COLO668 (cell line): ENCODE data around the gene PDCD11.
A peak's percentile ranks its signal among the peaks of the same experiment; 100 is the strongest.
"Not testable (repeated sequence)": the region's sequence is repeated elsewhere in the genome, so short reads cannot be mapped to it uniquely, and the experiment has no call there.

Experiments used
- DNase-seq: peaks from one replicate; lab custom pipeline; 2025; ENCODE audit not compliant: unreplicated experiment; lab: John Stamatoyannopoulos, UW

PDCD11 gene

GRCh38 chr10:103396067-103396788 is at the start of gene PDCD11, which contains the start of gene ATP5MK:
Gene PDCD11 (plus strand): TSS chr10:103396626. CDS start chr10:103398427, 1,801 bp downstream.
Gene ATP5MK (minus strand): TSS chr10:103396475. CDS start chr10:103392457, 4,018 bp downstream.
- DNase-seq, result peak; percentile 93

- no peak for DNase-seq
Observed at GRCh38 chr10:103350175-103350516, 46.3 kb upstream of the PDCD11 start.

GRCh38 chr10:103350517-103351260 is 45.7 kb upstream of the PDCD11 start, which contains the start of gene PCGF6:
Gene PCGF6 (minus strand): TSS chr10:103351140. CDS start chr10:103351066, 74 bp downstream.
- peak; percentile 85 for DNase-seq

- DNase-seq, result no peak
Observed at GRCh38 chr10:103353281-103353680, 43.1 kb upstream of the PDCD11 start.

GRCh38 chr10:103354567-103354966 is 41.9 kb upstream of the PDCD11 start:
- not testable (repeated sequence) for DNase-seq

DNA sequence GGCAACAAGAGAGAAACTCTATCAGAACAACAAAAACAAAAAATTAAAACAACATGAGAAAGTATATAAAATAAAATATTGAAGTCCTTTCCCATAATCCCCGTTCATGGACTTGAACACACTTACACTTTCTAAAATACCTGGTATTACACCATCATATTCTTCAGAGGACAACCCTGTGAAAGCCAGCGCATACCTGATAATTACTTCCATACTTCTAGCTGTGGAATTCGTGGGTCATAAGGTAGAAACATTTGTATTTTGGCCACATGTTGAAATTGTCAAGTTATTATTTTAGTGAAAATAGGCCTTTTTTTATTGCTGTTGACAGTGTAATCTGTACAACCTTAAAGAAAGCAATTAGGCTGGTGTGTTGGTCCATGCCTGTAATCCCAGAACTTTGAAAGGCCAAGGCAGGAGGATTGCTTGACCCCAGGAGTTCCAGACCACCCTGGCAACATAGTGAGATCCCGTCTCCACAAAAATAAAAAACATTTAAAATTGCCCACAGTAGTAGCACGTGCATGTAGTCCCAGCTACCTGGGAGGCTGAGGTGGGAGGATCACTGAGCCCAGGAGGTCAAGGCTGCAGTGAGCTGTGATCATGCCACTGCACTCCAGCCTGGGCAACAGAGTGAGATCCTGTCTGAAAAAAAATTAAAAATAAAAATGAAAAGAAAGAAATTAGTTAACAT is 40.4 kb upstream of the PDCD11 start:
- no peak for DNase-seq

DNA sequence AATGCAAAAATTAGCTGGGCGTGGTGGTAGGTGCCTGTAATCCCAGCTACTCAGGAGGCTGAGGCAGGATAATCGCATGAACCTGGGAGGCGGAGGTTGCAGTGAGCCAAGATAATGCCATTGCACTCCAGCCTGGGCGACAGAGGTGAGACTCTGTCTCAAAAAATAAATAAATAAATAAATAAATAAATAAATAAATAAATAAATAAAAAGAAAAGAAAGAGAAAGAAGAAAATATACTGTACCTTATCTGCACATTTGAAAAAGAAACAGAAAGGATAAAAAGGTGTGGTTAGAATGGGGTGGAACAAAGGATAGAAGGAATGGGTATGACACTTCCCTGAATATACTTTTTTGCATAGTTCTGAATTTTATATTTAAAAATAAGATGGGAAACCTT is 36.9 kb upstream of the PDCD11 start:
- DNase-seq, result not testable (repeated sequence)

GRCh38 chr10:103360791-103361190 is 35.6 kb upstream of the PDCD11 start:
- not testable (repeated sequence) for DNase-seq

DNA sequence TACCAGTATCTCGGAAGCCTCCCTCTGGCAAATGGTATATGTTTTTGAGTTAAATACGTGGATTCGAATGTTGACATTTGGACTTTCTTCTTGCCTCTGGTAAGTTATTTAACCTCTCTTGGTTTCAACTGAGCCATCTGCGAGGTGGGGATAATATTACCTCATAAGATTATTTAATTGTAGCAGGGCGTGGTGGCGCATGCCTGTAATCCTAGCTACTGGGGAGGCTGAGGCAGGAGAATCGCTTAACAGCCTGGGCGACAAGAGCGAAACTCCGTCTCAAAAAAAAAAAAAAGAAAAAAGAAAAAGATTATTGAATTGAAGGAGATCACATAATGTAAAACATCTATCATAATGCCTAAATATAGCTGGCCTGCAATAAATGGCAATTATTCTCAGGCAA is 29.0 kb upstream of the PDCD11 start:
- DNase-seq, result no peak

DNA sequence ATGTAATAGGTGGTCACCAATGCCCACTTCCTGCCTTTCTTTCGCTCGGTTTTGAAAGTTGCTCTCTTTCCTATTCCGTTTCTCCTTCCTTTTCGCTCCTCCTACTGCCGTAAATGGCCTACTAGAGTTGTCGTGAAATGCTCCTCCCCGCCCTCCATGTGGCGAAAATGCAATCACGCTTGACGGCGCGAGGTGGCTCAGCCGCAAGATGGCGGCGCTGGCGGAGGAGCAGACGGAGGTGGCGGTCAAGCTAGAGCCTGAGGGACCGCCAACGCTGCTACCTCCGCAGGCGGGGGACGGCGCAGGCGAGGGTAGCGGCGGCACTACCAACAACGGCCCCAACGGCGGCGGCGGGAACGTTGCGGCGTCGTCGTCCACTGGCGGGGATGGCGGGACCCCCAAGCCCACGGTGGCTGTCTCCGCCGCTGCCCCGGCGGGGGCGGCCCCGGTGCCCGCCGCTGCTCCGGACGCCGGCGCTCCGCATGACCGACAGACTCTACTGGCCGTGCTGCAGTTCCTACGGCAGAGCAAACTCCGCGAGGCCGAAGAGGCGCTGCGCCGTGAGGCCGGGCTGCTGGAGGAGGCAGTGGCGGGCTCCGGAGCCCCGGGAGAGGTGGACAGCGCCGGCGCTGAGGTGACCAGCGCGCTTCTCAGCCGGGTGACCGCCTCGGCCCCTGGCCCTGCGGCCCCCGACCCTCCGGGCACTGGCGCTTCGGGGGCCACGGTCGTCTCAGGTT is 28.5 kb upstream of the PDCD11 start, which contains the start of gene TAF5:
Gene TAF5 (plus strand): TSS at position 195 of the 737 bp plus-strand sequence. CDS start 14 bp downstream, at position 209.
- DNase-seq, result peak; percentile 87

DNA sequence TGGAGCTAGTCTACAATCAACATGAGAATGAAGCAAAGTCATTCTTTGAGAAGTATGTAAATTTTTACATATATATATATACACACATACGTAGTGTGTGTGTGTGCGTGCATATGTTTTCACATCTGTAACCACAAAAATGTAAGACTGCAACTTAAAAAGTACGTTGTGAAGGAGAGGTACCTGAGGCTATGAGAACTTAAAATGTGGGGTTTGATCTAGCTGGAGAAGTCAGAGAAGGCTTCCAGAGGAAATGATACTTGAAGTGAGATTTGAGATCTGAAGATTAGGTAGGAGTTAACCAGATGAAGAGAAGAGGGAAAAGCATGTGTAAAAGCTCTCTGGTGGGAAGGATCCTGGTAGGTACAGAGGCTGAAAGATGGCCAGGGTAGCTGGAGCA is 22.9 kb upstream of the PDCD11 start:
- no peak for DNase-seq

DNA sequence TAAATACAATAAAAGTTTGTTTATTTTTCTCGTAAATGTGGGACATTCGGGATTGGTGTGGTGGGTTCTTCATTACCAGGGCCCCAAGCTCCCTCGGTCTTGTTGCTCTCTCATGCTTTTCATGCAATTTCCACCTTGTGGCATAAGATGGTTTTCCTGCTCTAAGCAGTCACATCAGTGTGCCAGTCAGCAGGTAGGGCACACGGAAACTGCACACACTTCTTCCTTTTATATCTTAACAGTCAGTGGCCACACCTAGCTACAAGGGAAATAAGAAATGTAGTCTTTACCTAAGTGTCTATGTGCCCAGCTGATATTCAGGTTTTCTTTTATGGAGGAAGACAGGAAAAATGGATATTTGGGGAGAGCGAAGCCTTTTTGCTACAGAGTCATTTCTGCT is 22.2 kb upstream of the PDCD11 start:
- DNase-seq, result no peak

DNA sequence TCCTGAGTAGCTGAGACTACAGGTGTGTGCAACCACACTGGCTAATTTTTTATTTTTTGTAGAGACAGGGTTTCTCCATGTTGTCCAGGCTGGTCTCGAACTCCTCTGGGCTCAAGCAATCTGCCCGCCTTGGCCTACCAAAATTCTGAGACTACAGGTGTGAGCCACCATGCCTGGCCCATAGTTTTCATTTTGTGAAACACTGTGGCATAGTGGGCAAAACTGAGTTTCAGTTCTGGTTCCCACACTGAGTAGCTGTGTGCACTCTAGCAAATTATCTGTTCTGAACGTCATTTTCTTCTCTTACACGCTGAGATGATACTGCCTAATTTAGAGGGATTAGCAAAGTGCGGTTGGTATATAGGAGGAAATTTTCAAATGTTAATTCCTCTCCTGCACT is 13.7 kb upstream of the PDCD11 start:
- no peak for DNase-seq

DNA sequence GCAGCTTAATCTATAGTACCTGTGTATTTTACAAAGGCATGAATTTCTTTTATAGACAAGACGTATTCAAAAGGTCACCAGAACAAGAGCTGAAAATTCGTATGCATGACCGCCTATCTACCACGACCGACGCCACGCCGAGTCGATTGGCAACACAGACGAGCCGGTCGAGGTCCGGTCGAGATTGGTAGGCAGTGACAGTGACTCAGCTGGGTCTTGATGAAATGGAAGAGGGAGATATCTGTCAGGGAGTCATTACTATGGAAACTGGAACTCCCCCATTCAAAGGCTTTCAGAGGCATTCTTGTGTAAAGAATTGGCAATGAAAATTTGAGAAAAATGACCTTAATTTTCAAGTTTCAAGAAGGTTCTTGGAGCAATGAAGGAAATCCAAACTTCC is 2.2 kb upstream of the PDCD11 start:
- no peak for DNase-seq

DNA sequence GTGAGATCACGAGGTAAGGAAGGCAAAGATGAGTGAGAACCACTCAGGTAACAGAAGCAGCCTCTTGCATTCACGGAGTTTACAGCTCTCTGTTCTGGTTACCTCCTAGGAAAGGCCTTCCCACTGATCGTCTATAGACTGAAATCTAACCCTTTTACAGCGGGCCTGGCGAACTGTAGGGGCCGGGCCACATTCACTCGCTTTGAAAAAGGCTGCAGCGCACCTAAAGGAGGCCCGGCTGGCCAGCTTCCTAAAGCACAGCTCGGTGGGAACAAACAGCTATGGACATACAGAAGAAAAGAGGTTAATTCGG is 716 bp upstream of the PDCD11 start:
- DNase-seq, result peak; percentile 13

- DNase-seq, result no peak
Observed at GRCh38 chr10:103396789-103397087, 312 bp downstream of the PDCD11 start.

- no peak for DNase-seq
Observed at GRCh38 chr10:103397191-103397825, 882 bp downstream of the PDCD11 start.

GRCh38 chr10:103413564-103413963 is 17.1 kb downstream of the PDCD11 start:
- DNase-seq, result no peak

GRCh38 chr10:103415581-103415980 is 19.2 kb downstream of the PDCD11 start:
- DNase-seq, result no peak

GRCh38 chr10:103416436-103417147 is 20.2 kb downstream of the PDCD11 start:
- peak; percentile 37 for DNase-seq
